ENCODE data around the gene SCD5. TPM values are rescaled to one million over a fixed set of nuclear protein-coding genes. Genes with fewer than 3 reads are reported as not detected.

Gene SCD5
- polyA plus RNA-seq, 1 donor from 2014 or later: 212 TPM

DNA sequence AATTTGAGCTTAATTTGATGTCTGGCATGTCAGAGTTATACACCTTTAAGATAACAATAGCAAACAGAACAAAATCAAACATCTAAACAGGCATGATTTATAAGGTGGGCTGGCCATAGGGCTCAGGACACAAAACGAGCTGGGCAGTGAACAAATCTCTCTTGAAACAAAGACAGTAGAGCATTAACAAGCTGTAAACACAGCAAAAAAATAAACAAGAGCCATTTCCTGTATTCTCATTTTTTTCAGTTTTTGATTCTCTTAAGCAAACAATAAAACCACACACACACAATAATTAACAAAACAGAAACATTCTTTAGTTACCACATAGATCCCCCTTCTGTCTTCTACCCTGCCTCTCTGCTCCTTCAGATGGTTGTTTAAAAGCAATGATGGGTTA lies 168.5 kb downstream of the SCD5 start:
- H3K9me2 ChIP-seq (ENCODE audit: insufficient read depth, low read length): no peaks in the 10 kb centered on the region
- H3K4me3 ChIP-seq (ENCODE audit: low read length): no peak overlapping the region
- no peaks in the 10 kb centered on the region for H3K79me2 ChIP-seq (replicated peaks; ENCODE audit: insufficient read depth, low read length)
- no peaks in the 10 kb centered on the region for H4K20me1 ChIP-seq (ENCODE audit: insufficient read depth)
- no peak overlapping the region for H3K27ac ChIP-seq (ENCODE audit: low read length)
- no peak overlapping the region for H3K4me2 ChIP-seq (ENCODE audit: low read length)
- H3K27me3 ChIP-seq (ENCODE audit: insufficient read depth, low read depth, low read length): no peaks in the 10 kb centered on the region
- no peak overlapping the region for H2AFZ ChIP-seq (ENCODE audit: low read depth, low read length)
- H3K9ac ChIP-seq (ENCODE audit: low read length): no peak overlapping the region
- no peak for TF ChIP-seq POLR2AphosphoS5 (IDR thresholded peaks at IDR 0.05)
- TF ChIP-seq EP300 (conservative IDR thresholded peaks at IDR 0.05; ENCODE audit: poor library complexity, severe bottlenecking): no peak
- TF ChIP-seq MXI1 (conservative IDR thresholded peaks at IDR 0.05; ENCODE audit: poor library complexity, severe bottlenecking): no peak
- no peak for TF ChIP-seq RAD21 (conservative IDR thresholded peaks at IDR 0.05)
- no peak for TF ChIP-seq TAF1 (IDR thresholded peaks at IDR 0.05; ENCODE audit: low read depth)
- TF ChIP-seq SMC3 (conservative IDR thresholded peaks at IDR 0.05; ENCODE audit: poor library complexity): no peak
- no peak for TF ChIP-seq EZH2 (IDR thresholded peaks at IDR 0.05; ENCODE audit: borderline replicate concordance, insufficient read depth, low read length, poor library complexity, severe bottlenecking)
- TF ChIP-seq, protein P1, sequence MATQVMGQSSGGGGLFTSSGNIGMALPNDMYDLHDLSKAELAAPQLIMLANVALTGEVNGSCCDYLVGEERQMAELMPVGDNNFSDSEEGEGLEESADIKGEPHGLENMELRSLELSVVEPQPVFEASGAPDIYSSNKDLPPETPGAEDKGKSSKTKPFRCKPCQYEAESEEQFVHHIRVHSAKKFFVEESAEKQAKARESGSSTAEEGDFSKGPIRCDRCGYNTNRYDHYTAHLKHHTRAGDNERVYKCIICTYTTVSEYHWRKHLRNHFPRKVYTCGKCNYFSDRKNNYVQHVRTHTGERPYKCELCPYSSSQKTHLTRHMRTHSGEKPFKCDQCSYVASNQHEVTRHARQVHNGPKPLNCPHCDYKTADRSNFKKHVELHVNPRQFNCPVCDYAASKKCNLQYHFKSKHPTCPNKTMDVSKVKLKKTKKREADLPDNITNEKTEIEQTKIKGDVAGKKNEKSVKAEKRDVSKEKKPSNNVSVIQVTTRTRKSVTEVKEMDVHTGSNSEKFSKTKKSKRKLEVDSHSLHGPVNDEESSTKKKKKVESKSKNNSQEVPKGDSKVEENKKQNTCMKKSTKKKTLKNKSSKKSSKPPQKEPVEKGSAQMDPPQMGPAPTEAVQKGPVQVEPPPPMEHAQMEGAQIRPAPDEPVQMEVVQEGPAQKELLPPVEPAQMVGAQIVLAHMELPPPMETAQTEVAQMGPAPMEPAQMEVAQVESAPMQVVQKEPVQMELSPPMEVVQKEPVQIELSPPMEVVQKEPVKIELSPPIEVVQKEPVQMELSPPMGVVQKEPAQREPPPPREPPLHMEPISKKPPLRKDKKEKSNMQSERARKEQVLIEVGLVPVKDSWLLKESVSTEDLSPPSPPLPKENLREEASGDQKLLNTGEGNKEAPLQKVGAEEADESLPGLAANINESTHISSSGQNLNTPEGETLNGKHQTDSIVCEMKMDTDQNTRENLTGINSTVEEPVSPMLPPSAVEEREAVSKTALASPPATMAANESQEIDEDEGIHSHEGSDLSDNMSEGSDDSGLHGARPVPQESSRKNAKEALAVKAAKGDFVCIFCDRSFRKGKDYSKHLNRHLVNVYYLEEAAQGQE (IDR thresholded peaks at IDR 0.05; ENCODE audit: borderline replicate concordance): no peak
- TF ChIP-seq, protein P2, sequence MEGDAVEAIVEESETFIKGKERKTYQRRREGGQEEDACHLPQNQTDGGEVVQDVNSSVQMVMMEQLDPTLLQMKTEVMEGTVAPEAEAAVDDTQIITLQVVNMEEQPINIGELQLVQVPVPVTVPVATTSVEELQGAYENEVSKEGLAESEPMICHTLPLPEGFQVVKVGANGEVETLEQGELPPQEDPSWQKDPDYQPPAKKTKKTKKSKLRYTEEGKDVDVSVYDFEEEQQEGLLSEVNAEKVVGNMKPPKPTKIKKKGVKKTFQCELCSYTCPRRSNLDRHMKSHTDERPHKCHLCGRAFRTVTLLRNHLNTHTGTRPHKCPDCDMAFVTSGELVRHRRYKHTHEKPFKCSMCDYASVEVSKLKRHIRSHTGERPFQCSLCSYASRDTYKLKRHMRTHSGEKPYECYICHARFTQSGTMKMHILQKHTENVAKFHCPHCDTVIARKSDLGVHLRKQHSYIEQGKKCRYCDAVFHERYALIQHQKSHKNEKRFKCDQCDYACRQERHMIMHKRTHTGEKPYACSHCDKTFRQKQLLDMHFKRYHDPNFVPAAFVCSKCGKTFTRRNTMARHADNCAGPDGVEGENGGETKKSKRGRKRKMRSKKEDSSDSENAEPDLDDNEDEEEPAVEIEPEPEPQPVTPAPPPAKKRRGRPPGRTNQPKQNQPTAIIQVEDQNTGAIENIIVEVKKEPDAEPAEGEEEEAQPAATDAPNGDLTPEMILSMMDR (IDR thresholded peaks at IDR 0.05; ENCODE audit: poor library complexity, severe bottlenecking): no peak
- H3K36me3 ChIP-seq (ENCODE audit: insufficient read depth, low read length): no peaks in the 10 kb centered on the region
- H3K9me3 ChIP-seq (ENCODE audit: low read length): no peaks in the 10 kb centered on the region
- no peaks in the 10 kb centered on the region for H3F3A ChIP-seq (ENCODE audit: insufficient read depth, low read length, poor library complexity, severe bottlenecking)

DNA sequence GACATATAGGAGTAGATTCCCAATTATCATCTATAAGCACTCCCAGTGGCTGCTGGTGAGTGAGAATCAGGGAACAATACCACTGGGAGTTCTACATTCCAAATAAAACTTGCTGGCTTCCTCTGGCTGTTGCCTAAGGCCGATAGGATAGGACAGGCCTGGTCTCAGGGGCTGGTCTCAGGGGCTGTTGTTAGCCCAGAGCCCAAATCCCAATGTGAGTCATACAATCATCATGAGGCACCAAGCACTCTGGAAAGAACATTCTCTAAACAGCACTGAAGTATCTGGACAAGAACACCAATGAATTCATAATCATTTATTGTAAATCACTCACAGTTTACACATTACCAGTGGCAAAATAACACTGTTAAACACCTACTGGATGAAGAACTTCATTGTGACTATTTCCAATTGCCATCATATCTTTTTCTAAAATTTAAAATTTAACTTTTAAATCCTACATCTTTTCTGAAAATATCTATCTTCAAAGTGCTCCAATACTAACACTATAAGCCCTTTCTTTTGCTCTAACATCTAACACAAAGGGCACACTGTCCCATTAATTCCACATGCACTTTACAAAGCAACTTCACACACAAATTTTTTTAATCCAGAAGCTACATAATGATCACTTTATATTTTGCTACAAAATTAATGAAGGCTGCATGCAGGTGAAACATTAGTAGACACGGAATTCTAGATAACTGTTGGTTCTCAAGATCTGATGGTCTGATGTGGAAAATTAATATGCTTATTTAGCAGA lies 169.2 kb downstream of the SCD5 start:
- no peak overlapping the region for H2AFZ ChIP-seq (ENCODE audit: low read depth, low read length)
- no peaks in the 10 kb centered on the region for H3K79me2 ChIP-seq (replicated peaks; ENCODE audit: insufficient read depth, low read length)
- no peak overlapping the region for H3K27ac ChIP-seq (ENCODE audit: low read length)
- H3K36me3 ChIP-seq (ENCODE audit: insufficient read depth, low read length): no peaks in the 10 kb centered on the region
- H3K9me2 ChIP-seq (ENCODE audit: insufficient read depth, low read length): no peaks in the 10 kb centered on the region
- H3K4me2 ChIP-seq (ENCODE audit: low read length): no peak overlapping the region
- no peaks in the 10 kb centered on the region for H4K20me1 ChIP-seq (ENCODE audit: insufficient read depth)
- H3K27me3 ChIP-seq (ENCODE audit: insufficient read depth, low read depth, low read length): no peaks in the 10 kb centered on the region
- H3K9ac ChIP-seq (ENCODE audit: low read length): no peak overlapping the region
- H3F3A ChIP-seq (ENCODE audit: insufficient read depth, low read length, poor library complexity, severe bottlenecking): no peaks in the 10 kb centered on the region
- TF ChIP-seq EP300 (conservative IDR thresholded peaks at IDR 0.05; ENCODE audit: poor library complexity, severe bottlenecking) (no peak), TAF1 (IDR thresholded peaks at IDR 0.05; ENCODE audit: low read depth) (no peak), EZH2 (IDR thresholded peaks at IDR 0.05; ENCODE audit: borderline replicate concordance, insufficient read depth, low read length, poor library complexity, severe bottlenecking) (no peak), RAD21 (conservative IDR thresholded peaks at IDR 0.05) (no peak), SMC3 (conservative IDR thresholded peaks at IDR 0.05; ENCODE audit: poor library complexity) (no peak), POLR2AphosphoS5 (IDR thresholded peaks at IDR 0.05) (no peak)
- TF ChIP-seq, protein P1 (IDR thresholded peaks at IDR 0.05; ENCODE audit: borderline replicate concordance): no peak
- TF ChIP-seq, protein P2 (IDR thresholded peaks at IDR 0.05; ENCODE audit: poor library complexity, severe bottlenecking): no peak
- H3K4me3 ChIP-seq (ENCODE audit: low read length): no peak overlapping the region
- no peaks in the 10 kb centered on the region for H3K9me3 ChIP-seq (ENCODE audit: low read length)

Measured in neural cell (in vitro differentiated cells).